ENCODE measurements around the gene PHYHD1. TPM values are rescaled to one million over a fixed set of nuclear protein-coding genes. Genes with fewer than 3 reads are reported as not detected.

Gene PHYHD1
- 6.4 and 7.6 TPM in 2 replicates for total RNA-seq

GRCh38 chr9:128920381-128921058 lies at the start of gene PHYHD1:
TSS of gene PHYHD1 (plus strand) at chr9:128920982. CDS start at chr9:128922324, 1,342 bp downstream.

GRCh38 chr9:128881884-128882676 lies 38.7 kb upstream of the PHYHD1 start, which contains the start of the genes KYAT1 and LRRC8A:
TSS of gene KYAT1 (minus strand) at chr9:128881950. CDS start at chr9:128845405, 36,545 bp downstream.
TSS of gene LRRC8A (plus strand) at chr9:128882133. CDS start at chr9:128907165, 25,032 bp downstream.

GRCh38 chr9:128947527-128948301 lies 26.9 kb downstream of the PHYHD1 start, which contains the start of the genes DOLK and NUP188:
TSS of gene DOLK (minus strand) at chr9:128947603. CDS start at chr9:128947303, 300 bp downstream.
TSS of gene NUP188 (plus strand) at chr9:128947699. CDS start at chr9:128947720, 21 bp downstream.

Other genes starting within 250 kb of the PHYHD1 start
- 559 and 567 TPM in 2 replicates for gene SET, start 231.8 kb upstream of the PHYHD1 start, total RNA-seq
- 0.55 and 0.85 TPM in 2 replicates for gene PKN3, start 218.5 kb upstream of the PHYHD1 start, total RNA-seq
- 25.1 and 30.2 TPM in 2 replicates for gene ZDHHC12, start 196.9 kb upstream of the PHYHD1 start, total RNA-seq
- 15.5 and 20.5 TPM in 2 replicates for gene ZER1, start 149.1 kb upstream of the PHYHD1 start, total RNA-seq
- gene TBC1D13, start 133.7 kb upstream of the PHYHD1 start, total RNA-seq: 6.8 and 10.2 TPM in 2 replicates
- gene ENDOG, start 102.5 kb upstream of the PHYHD1 start, total RNA-seq: 15.4 and 17.8 TPM in 2 replicates
- 7.0 and 12.3 TPM in 2 replicates for gene SPOUT1, start 91.2 kb upstream of the PHYHD1 start, total RNA-seq
- 5.3 and 5.9 TPM in 2 replicates for gene KYAT1, start 39.0 kb upstream of the PHYHD1 start, total RNA-seq
- gene LRRC8A, start 38.8 kb upstream of the PHYHD1 start, total RNA-seq: 19.9 and 30.4 TPM in 2 replicates
- gene DOLK, start 26.6 kb downstream of the PHYHD1 start, total RNA-seq: 28.7 and 40.1 TPM in 2 replicates
- gene NUP188, start 26.7 kb downstream of the PHYHD1 start, total RNA-seq: 19.8 and 23.4 TPM in 2 replicates
- gene SH3GLB2, start 107.3 kb downstream of the PHYHD1 start, total RNA-seq: 25.3 and 29.2 TPM in 2 replicates
- 22.7 and 23.0 TPM in 2 replicates for gene MIGA2, start 115.6 kb downstream of the PHYHD1 start, total RNA-seq
- 5.7 and 6.9 TPM in 2 replicates for gene DOLPP1, start 160.1 kb downstream of the PHYHD1 start, total RNA-seq
- 31.7 and 35.3 TPM in 2 replicates for gene CRAT, start 189.8 kb downstream of the PHYHD1 start, total RNA-seq
- gene PTPA, start 190.4 kb downstream of the PHYHD1 start, total RNA-seq: 103 and 129 TPM in 2 replicates